ENCODE measurements around the gene MESP1.

Gene MESP1

DNA sequence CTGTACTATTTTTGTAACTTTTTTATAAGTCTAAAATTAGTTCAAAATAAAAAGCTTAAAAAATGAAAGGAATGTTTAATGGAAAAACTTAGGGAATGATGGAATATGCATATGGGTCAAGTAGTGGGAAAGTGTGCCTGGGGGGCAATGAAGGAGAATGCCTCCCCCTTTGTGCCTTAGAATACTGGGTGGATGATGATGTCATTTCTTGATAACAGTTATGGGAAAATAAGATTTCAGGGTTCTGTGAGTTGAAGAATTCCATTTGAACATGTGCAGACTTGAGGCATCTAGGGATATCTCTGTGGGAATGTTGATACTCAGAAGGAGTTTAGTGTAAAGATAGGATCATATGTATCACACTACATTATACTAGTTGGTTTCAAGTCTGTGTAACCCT is 46.6 kb downstream of the MESP1 start:
- no peak for DNase-seq
